Left lung (tissue), 10 donors: ENCODE data around the gene RAB11FIP4. TPM values are rescaled to one million over a fixed set of nuclear protein-coding genes. Genes with fewer than 3 reads are reported as not detected.

ENCODE experiments used
- ATAC-seq: fragments of 200-7000 bp; cut with Tn5 transposase; one replicate; pipeline ENCODE4 v1.9.1; 2020; ENCODE audit warnings: moderate library complexity
- DNase-seq, 4 donors: peaks; one replicate each; pipeline ENCODE4 v3.0.0-alpha.2; 2013 to 2020
- H3K27ac ChIP-seq, 2 donors: fragments of 200-600 bp; sonication (generic) in 1 of 2; one replicate each; pipeline versions ENCODE4 v1.5.0 to v1.8.0; 2020 to 2021
- H3K27me3 ChIP-seq, 2 donors: fragments of 200-600 bp; sonication (generic) in 1 of 2; one replicate each; pipeline versions ENCODE4 v1.5.0 to v1.8.0; 2020 to 2021
- H3K36me3 ChIP-seq, 2 donors: fragments of 200-600 bp; sonication (generic) in 1 of 2; one replicate each; pipeline versions ENCODE4 v1.5.0 to v1.8.0; 2020 to 2021
- H3K4me1 ChIP-seq, 2 donors: fragments of 200-600 bp; one replicate each; pipeline ENCODE4 v1.8.0; 2021
- H3K4me3 ChIP-seq, 2 donors: fragments of 200-600 bp; sonication (generic) in 1 of 2; one replicate each; pipeline versions ENCODE4 v1.5.0 to v1.8.0; 2020 to 2021; ENCODE audit warnings: mild to moderate bottlenecking in 1 of 2
- H3K9me3 ChIP-seq, 2 donors: fragments of 200-600 bp; sonication (generic) in 1 of 2; one replicate each; pipeline versions ENCODE4 v1.5.0 to v1.8.0; 2020 to 2021
- intact Hi-C, 2 donors: fragments of 100-400 bp; cut with DNase I; formaldehyde crosslinking; loops; one replicate each; pipeline versions ENCODE4 v1.11.2 to v1.14.2; 2022
- polyA plus RNA-seq, 6 donors: library from polyadenylated mRNA; unstranded; fragments of 120-200 nt; gene quantifications; one replicate each; pipeline ENCODE4 v1.2.1, GENCODE V29; 2013; ENCODE audit not compliant: insufficient read length in 6 of 6
- total RNA-seq, 2 donors: library from RNA; stranded (reverse); fragmentation: NEBNext Ultra II Directional; extraction: Animal tissue kit (Norgen Biotek cat#: 25700); gene quantifications; one replicate each; pipeline ENCODE4 v1.2.1, GENCODE V29; 2021
- TF ChIP-seq, protein P1 (sequence below), 2 donors: fragments of 200-600 bp; sonication (generic) in 1 of 2; IDR thresholded peaks; one replicate each; pipeline versions ENCODE4 v1.5.0 to v1.8.0; 2021; ENCODE audit warnings: antibody characterized with exemption in 2 of 2
- donor health status: DM: no; HTN: yes; CAD: no.
- donor health status: DM: no; HTN: no; CAD: no.

The RAB11FIP4 gene
- total and polyA plus RNA-seq, 8 donors: 7.2 to 19.9 (median 8.2) TPM

- ATAC-seq: no peak
These were observed 100.7 kb downstream of the RAB11FIP4 start for GRCh38 chr17:31492206-31492605.

DNA sequence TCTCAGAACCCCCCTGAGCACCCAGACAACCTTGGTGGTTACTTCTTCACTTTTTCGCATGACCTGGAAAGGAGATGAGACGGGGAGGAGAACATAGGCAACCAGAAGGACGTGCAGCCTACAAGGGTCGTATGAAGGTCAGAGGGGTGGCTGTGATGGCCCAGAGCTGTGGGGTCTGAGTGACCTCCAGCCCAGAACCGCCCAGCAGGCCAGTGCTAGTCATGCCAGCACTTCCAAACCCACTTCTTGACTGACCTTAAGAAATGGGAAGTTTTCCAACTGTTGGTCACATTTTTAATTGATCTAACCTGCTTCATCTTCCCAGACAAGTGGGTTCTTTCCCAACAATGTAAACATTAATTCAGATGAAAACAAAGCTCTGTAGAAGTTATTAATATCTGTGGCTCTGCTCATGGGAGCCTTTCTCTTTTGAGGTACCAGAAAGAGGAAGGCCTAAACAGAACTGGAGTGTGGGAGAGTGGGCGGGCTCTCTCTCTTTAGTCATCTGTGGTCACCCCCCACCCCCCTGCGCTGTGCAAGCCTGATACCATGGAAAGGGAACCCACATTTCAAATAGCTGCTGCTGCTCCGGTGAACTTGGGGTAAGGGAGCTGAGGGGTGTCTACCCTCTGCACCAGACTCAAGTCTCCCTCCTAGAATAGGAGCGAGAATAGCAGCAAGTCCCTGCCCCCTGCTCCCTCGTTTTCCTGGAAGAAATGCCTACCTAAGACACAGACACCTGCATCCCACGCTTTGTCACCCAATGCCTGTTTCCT lies 101.6 kb downstream of the RAB11FIP4 start:
- Histone ChIP-seq H3K4me1 (peaks cover 13 to 78% of the 10 kb centered on the region in 2 donors), H3K9me3 (no peaks in the 10 kb centered on the region), H3K27me3 (peaks cover 0 to 19% of the 10 kb centered on the region in 2 donors), H3K27ac (peak overlapping the region; percentile 26 to 92), H3K4me3 (no peak overlapping the region), H3K36me3 (no peaks in the 10 kb centered on the region)
- TF ChIP-seq, protein P1, sequence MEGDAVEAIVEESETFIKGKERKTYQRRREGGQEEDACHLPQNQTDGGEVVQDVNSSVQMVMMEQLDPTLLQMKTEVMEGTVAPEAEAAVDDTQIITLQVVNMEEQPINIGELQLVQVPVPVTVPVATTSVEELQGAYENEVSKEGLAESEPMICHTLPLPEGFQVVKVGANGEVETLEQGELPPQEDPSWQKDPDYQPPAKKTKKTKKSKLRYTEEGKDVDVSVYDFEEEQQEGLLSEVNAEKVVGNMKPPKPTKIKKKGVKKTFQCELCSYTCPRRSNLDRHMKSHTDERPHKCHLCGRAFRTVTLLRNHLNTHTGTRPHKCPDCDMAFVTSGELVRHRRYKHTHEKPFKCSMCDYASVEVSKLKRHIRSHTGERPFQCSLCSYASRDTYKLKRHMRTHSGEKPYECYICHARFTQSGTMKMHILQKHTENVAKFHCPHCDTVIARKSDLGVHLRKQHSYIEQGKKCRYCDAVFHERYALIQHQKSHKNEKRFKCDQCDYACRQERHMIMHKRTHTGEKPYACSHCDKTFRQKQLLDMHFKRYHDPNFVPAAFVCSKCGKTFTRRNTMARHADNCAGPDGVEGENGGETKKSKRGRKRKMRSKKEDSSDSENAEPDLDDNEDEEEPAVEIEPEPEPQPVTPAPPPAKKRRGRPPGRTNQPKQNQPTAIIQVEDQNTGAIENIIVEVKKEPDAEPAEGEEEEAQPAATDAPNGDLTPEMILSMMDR (IDR thresholded peaks at IDR 0.05): no peak
- intact Hi-C loops: no loop called here
- ATAC-seq: peak; percentile 17
- peak in 1 of 4 donors; percentile 83 for DNase-seq

More at GRCh38 chr17:31492206-31492605, 100.7 kb downstream of the RAB11FIP4 start:
- Histone ChIP-seq H3K4me1 (peaks cover 16 to 84% of the 10 kb centered on the region in 2 donors), H3K9me3 (no peaks in the 10 kb centered on the region), H3K27me3 (peaks cover 0 to 27% of the 10 kb centered on the region in 2 donors), H3K36me3 (no peaks in the 10 kb centered on the region), H3K27ac (peak overlapping the region in 1 of 2 donors; percentile 92), H3K4me3 (no peak overlapping the region)
- DNase-seq: no peak
- TF ChIP-seq, protein P1 (IDR thresholded peaks at IDR 0.05): no peak
- intact Hi-C loops: no loop called here

DNA sequence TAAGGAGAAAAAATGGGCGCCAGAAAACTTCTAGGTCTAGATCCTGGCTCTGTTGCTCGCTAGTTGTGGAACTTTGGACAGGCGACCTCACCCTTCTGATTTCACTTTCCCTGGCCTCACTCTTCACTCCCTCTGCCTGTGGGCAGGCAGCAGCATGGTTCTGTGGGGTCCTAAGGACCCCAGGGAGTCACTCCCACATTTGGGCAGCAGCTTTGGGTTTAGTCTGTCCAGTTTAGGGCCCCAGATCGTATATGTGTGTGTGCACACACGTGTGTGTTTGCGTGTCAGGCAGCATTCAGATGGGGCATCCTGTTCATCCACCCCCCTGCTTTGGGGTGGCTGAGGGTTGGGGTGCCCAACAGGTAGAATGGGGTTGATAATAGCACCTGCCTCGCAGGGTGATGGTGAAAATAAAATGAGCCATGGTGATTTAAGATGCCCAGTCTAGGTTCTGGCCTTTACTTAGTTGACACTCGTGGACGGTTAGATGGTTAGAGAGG lies 102.2 kb downstream of the RAB11FIP4 start:
- Histone ChIP-seq H3K27ac (peak overlapping the region; percentile 26 to 92), H3K27me3 (peaks cover 0 to 13% of the 10 kb centered on the region in 2 donors), H3K36me3 (no peaks in the 10 kb centered on the region), H3K9me3 (no peaks in the 10 kb centered on the region), H3K4me3 (no peak overlapping the region), H3K4me1 (peaks cover 9 to 72% of the 10 kb centered on the region in 2 donors)
- TF ChIP-seq, protein P1 (IDR thresholded peaks at IDR 0.05): no peak
- no peak for ATAC-seq
- no peak for DNase-seq
- intact Hi-C loops: no loop called here

DNA sequence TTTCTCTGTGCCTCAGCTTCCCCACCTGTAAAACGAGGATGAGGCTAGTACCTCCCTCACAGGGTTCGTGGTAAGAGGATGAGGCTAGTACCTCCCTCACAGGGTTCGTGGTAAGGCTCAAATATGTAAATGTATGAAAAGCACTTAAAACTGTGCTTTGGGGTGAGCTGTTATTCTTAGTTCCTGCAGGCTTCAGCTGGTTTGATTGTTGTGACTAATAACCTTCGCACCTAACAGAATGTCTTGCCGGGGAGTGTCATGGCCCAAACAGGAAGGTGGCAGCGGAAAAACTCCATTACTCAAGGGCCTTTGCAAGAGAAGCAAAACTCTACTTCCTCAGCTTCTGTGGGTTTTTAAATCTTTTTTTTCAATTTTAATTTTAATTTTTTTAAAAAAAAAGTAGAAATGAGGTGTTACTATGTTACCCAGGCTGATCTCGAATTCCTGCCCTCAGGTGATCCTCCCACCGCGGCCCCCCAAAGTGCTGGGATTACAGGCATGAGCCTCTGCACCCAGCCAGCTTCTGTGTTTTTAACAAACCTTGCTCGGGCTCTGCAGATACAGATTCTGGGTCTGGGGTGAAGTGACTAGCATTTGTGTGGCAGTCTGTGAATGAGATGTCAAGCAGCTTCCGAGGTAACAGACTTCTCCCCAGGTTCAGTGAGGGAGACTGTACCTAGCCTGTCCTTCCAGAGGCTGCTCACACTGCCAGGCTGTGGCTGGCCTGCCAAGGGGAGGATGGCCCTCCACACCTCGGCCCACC lies 103.0 kb downstream of the RAB11FIP4 start:
- no peak overlapping the region for H3K4me3 ChIP-seq
- ATAC-seq: peak; percentile 35
- intact Hi-C loops: no loop called here

More for the DNA sequence above, 103.0 kb downstream of the RAB11FIP4 start:
- H3K27me3 ChIP-seq: peaks cover 0 to 6% of the 10 kb centered on the region in 2 donors
- TF ChIP-seq, protein P1 (IDR thresholded peaks at IDR 0.05): no peak
- DNase-seq: no peak
- H3K36me3 ChIP-seq: no peaks in the 10 kb centered on the region
- peak overlapping the region; percentile 27 to 92 for H3K27ac ChIP-seq
- H3K9me3 ChIP-seq: no peaks in the 10 kb centered on the region
- peaks cover 6 to 65% of the 10 kb centered on the region in 2 donors for H3K4me1 ChIP-seq
